Peyer's patch (tissue), 4 donors: ENCODE measurements around the gene ADGRL4.

Source experiments
- CTCF ChIP-seq, 6 experiments: fragments of 450-650 bp in 4 of 6; fragments of 200-600 bp in 2 of 6; sonication (generic) in 1 of 6; IDR thresholded peaks; one replicate each; pipeline ENCODE4 v1.5.1; 2017 to 2019; ENCODE audit warnings: antibody characterized with exemption in 6 of 6, mild to moderate bottlenecking in 3 of 6, moderate library complexity in 1 of 6
- POLR2A ChIP-seq, 2 donors: fragments of 450-650 bp; IDR thresholded peaks; one replicate each; pipeline ENCODE4 v1.5.1; 2017; ENCODE audit warnings: antibody characterized with exemption in 2 of 2, mild to moderate bottlenecking in 2 of 2, moderate library complexity in 2 of 2

- TF ChIP-seq POLR2A (IDR thresholded peaks at IDR 0.05) (no peak), CTCF (IDR thresholded peaks at IDR 0.05) (no peak)
Observed at GRCh38 chr1:78892260-78892840, 114.2 kb downstream of the ADGRL4 start.
